Muscle of leg (tissue), 11 donors: ENCODE measurements around the gene DDX56. TPM values are rescaled to one million over a fixed set of nuclear protein-coding genes. Genes with fewer than 3 reads are reported as not detected.

ENCODE experiments used
- DNase-seq: peaks from one replicate; pipeline ENCODE4 v3.0.0; 2013
- H3K27ac ChIP-seq: one replicate; pipeline ENCODE4 v1.5.1; 2013; ENCODE audit warnings: mild to moderate bottlenecking, low read length, control low read depth
- H3K27me3 ChIP-seq: one replicate; pipeline ENCODE4 v1.6.1; 2013; ENCODE audit warnings: low read length; ENCODE audit not compliant: control insufficient read depth, insufficient read depth
- H3K36me3 ChIP-seq: one replicate; pipeline ENCODE4 v1.6.1; 2013; ENCODE audit warnings: low read length; ENCODE audit not compliant: control insufficient read depth, insufficient read depth
- H3K4me1 ChIP-seq: one replicate; pipeline ENCODE4 v1.6.1; 2013; ENCODE audit warnings: low read length; ENCODE audit not compliant: control insufficient read depth, insufficient read depth
- H3K4me3 ChIP-seq: one replicate; pipeline ENCODE4 v1.5.1; 2013; ENCODE audit warnings: low read length, control low read depth
- H3K9me3 ChIP-seq: replicated peaks from 2 replicates; pipeline ENCODE4 v1.6.1; 2013; ENCODE audit warnings: low read depth, low read length; ENCODE audit not compliant: control insufficient read depth
- WGBS: methylation state at CpG from one replicate; pipeline ENCODE4 v1.1.5; 2013; ENCODE audit warnings: missing lambda C conversion rate; ENCODE audit not compliant: insufficient coverage; 5-methylcytosine and 5-hydroxymethylcytosine counted together
- polyA plus RNA-seq, 8 donors: library from polyadenylated mRNA; unstranded; fragments of 120-200 nt; gene quantifications; one replicate each; pipeline versions ENCODE4 v1.2.1 to v1.2.3, GENCODE V29; 2013; ENCODE audit warnings: inconsistent platforms in 1 of 8, low replicate concordance in 1 of 8; ENCODE audit not compliant: insufficient read length in 8 of 8, insufficient read depth in 1 of 8
- total RNA-seq: library from RNA; stranded (reverse); fragments of 120-200 nt; gene quantifications from one replicate; pipeline ENCODE4 v1.2.4, GENCODE V29; 2013

The DDX56 gene
- total and polyA plus RNA-seq, 9 donors, result 43.6 to 64.5 (median 52.7) TPM

GRCh38 chr7:44547536-44548231 lies 26.0 kb downstream of the DDX56 start:
- Histone ChIP-seq H3K27me3 (peaks cover 3% of the 10 kb centered on the region), H3K9me3 (no peaks in the 10 kb centered on the region), H3K4me3 (no peak overlapping the region), H3K27ac (no peak overlapping the region), H3K4me1 (no peaks in the 10 kb centered on the region), H3K36me3 (no peaks in the 10 kb centered on the region)
- no peak for DNase-seq
- 30% methylated on average over 2 of the region's 6 CpGs for WGBS

DNA sequence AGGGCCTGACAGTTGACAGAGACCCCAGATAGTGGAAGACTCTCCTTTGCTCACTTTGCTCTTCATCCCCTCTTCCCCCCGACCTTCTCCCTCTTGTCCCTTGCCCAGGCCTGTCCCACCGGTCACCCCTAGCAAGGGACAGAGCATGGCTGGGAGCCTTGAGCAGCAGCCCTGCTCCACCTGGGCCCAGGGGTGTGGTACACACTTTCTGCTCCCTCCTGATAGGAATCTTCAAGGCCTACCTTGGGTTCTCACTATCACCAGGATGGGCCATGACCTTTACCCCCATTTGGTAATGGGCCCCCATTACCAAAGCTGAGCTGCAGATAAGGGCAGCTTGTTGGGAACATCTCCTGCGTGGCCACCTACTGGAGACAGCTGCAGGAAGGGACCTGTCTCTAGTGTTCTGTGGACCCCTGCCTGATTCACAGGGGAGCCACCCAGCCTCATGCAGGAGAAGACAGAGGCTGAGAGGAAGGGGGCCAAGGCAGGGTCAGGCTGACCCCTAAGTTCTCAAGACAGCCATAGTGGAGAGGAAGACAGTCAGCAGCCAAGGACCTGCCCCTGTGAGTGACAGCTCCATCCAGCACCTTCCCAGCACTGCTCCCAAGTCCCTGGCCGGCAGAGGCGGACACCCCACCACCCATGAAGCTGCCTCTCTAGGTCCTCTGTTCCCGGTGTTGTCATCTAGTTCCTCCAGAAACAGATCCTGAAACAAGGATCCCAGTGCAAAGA lies 31.7 kb downstream of the DDX56 start:
- 81% methylated on average over 5 of the region's 6 CpGs for WGBS
- Histone ChIP-seq H3K4me3 (no peak overlapping the region), H3K9me3 (no peaks in the 10 kb centered on the region), H3K27me3 (no peaks in the 10 kb centered on the region), H3K36me3 (no peaks in the 10 kb centered on the region), H3K27ac (no peak overlapping the region), H3K4me1 (no peaks in the 10 kb centered on the region)
- DNase-seq, result no peak

DNA sequence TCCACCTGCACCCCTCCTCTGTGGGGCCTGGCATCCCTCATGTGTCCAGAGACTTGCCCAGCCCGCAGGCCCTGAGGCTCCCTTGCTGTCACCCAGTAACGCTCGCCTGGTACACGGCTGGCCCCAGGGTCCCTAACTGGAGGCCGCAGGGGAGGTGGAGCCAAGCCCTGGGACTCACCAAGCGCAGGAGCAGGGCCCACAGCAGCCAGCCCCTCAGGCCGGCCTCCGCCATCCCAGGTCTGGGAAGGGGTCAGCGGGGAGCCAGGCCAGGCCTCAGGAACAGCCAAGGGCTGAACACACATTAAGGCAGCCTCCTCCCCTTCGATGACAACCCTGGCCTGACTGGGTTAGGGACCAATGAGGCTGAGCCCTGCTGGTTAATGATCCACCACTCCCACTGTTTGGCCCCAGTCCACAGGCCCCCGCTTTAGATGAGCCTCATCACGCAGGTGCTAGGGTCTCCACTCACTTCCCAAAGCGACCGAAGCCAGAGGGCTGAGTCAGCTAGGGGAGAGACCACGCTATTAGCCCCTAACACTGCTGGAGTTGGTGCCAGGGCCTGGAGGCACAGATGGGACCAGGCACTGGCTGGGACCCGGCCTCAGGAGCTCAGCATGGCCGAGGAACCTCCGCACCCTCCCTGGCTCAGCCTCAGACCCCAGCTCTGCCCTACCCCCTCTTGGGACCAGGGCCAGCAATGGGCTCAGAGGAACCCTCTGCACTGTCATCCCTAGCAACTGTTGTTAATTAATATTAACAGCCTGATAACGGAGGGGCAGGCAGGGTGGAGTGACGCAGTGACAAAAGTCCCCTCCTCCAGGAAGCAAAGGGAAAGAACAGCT lies 32.5 kb downstream of the DDX56 start, which contains the start of gene NPC1L1:
NPC1L1 (minus strand) TSS at position 303 of the 842 bp plus-strand sequence; CDS start at position 232, 71 bp downstream.
- no peaks in the 10 kb centered on the region for H3K4me1 ChIP-seq
- H3K27ac ChIP-seq, result no peak within 1 kb of the TSS
- H3K4me3 ChIP-seq, result no peak within 1 kb of the TSS
- no peaks in the 10 kb centered on the region for H3K27me3 ChIP-seq
- WGBS, result 53% methylated on average over 16 of the region's 20 CpGs
- DNase-seq, result no peak
- no peaks in the 10 kb centered on the region for H3K36me3 ChIP-seq
- H3K9me3 ChIP-seq, result no peaks in the 10 kb centered on the region

GRCh38 chr7:44540592-44541027 lies 33.1 kb downstream of the DDX56 start:
- Histone ChIP-seq H3K36me3 (no peaks in the 10 kb centered on the region), H3K4me1 (no peaks in the 10 kb centered on the region), H3K27me3 (no peaks in the 10 kb centered on the region), H3K4me3 (no peak overlapping the region), H3K27ac (no peak overlapping the region), H3K9me3 (no peaks in the 10 kb centered on the region)
- no peak for DNase-seq
- 76% methylated on average over 3 of the region's 5 CpGs for whole genome bisulfite sequencing

- H3K27me3 ChIP-seq, result no peaks in the 10 kb centered on the region
- WGBS, result 90% methylated on average over 22 of the region's 27 CpGs
- H3K36me3 ChIP-seq, result no peaks in the 10 kb centered on the region
- no peaks in the 10 kb centered on the region for H3K9me3 ChIP-seq
- no peak overlapping the region for H3K4me3 ChIP-seq
- no peak overlapping the region for H3K27ac ChIP-seq
- no peaks in the 10 kb centered on the region for H3K4me1 ChIP-seq
- no peak for DNase-seq
Observed at GRCh38 chr7:44539669-44540506, 33.8 kb downstream of the DDX56 start.

DNA sequence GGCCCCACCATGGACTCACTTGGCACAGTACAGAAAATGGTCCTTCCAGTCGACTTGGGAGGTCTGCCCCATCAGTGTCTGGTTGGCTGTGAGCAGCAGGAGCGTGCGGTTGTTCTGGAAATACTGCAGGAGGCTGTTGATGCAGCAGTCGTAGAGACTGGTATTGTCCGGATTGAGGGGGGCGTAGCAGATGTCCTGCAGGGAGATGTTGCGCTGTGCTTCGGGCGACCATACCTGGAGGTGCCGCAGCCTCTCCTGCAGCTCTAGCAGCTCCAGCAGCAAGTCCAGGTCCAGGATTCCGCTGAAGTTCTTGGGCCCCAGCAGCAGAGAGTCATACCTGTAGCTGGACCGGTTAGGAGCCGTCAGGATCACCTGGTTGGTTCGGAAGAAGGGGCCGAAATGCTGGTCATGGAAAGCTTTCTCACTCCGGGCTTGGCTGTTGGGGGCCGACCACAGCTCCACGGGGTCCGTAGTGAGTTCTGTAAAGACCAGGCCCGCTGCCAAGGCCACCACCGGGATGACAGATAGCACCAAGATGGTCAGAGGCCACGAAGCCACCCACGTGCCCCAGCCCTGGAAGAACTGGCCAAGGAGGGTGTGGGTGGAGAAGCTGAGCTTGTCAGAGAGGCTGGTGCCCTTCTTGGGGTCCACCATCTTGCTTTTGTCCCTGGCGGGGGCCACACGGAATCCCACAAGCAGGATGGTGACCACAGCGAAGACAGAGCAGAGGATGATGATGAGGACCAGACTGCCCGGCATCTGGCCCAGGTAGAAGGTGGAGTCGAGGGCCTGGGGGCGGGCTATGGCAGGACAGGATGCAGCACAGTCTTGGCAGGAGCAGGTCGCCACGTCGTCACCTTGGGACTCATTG lies 34.7 kb downstream of the DDX56 start:
- Histone ChIP-seq H3K4me3 (no peak overlapping the region), H3K9me3 (no peaks in the 10 kb centered on the region), H3K27ac (no peak overlapping the region), H3K4me1 (no peaks in the 10 kb centered on the region), H3K36me3 (no peaks in the 10 kb centered on the region), H3K27me3 (no peaks in the 10 kb centered on the region)
- DNase-seq, result no peak
- 88% methylated on average over 27 of the region's 32 CpGs for WGBS

DNA sequence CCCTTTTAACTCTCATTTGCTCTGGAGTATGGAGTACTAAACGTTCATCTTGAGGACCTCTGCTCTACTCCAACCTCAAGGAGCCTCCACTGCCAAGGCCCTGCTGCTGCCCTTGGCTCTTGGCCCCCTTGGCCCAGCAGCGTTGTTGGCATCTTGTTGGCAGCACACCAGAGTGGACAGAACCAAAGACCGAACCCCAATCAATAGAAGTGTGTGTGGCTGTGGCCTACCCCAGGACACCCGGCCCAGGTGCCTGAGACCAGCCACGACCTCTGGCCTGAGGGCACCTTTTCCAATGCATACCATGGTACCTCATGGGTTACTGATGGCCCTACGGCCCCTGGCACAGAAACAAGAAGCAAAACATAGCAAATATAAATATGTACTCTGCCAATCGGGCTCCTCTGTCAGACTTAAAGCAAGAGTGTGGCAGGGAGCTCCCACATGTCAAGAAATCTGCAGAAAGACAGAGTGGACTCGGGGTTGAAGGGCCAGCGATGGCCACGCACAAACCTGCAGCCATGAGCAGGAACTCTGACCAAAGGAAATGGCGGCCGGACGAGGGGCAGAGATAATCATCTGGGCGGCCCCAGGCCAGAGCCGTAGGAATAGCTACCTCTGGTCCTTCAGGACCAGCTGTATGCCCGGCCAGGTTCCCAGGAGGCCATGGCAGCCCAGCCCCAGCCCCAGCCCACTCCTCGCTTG lies 35.5 kb downstream of the DDX56 start:
- WGBS, result 81% methylated on average over 15 of the region's 17 CpGs
- no peak overlapping the region for H3K4me3 ChIP-seq
- no peak for DNase-seq
- no peaks in the 10 kb centered on the region for H3K27me3 ChIP-seq
- H3K27ac ChIP-seq, result no peak overlapping the region
- no peaks in the 10 kb centered on the region for H3K4me1 ChIP-seq
- H3K36me3 ChIP-seq, result no peaks in the 10 kb centered on the region
- H3K9me3 ChIP-seq, result no peaks in the 10 kb centered on the region

DNA sequence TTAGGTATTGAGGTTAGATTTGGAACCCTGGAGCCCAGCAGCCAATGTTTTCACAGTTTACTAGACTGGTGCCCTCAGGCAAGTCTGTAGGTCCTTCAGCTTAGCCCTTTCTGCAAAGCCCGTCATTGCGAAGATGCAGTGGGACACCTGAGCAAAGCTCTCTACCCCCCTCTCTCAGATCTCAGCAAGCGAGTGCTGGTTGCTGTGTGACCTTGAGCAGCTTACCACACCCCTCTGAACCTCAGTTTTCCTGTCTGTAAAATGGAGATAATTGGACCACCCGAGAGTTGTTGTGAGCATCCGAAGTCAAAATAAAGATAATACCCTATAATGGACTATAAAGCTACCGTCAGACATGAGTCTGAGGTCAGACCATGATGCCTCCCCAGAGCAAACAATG lies 36.3 kb downstream of the DDX56 start:
- Histone ChIP-seq H3K9me3 (no peaks in the 10 kb centered on the region), H3K27ac (no peak overlapping the region), H3K4me1 (no peaks in the 10 kb centered on the region), H3K4me3 (no peak overlapping the region), H3K27me3 (no peaks in the 10 kb centered on the region), H3K36me3 (no peaks in the 10 kb centered on the region)
- 94% methylated on average over 3 of the region's 6 CpGs for WGBS
- DNase-seq, result no peak
